PC-9 (cell line): Measurements from ENCODE around the gene RBMXL2. TPM values are rescaled to one million over a fixed set of nuclear protein-coding genes. Genes with fewer than 3 reads are reported as not detected.

Source experiments
- BruUV-seq: library from RNA; stranded (reverse); fragments of 400-500 nt; replicated peaks from 2 replicates; lab custom pipeline; 2021; lab: Mats Ljungman, UMichigan
- CTCF ChIA-PET: fragments of 300-600 bp; sonication (Branson Sonifier 250); formaldehyde crosslinking; loops from one replicate; lab custom pipeline; 2022; ENCODE audit warnings: antibody characterized with exemption; lab: Charles Lee
- POLR2A ChIA-PET: fragments of 300-600 bp; sonication (Branson Sonifier 250); formaldehyde crosslinking; loops from one replicate; lab custom pipeline; 2022; ENCODE audit warnings: antibody characterized with exemption; ENCODE audit not compliant: unreplicated experiment; lab: Charles Lee
- DNase-seq, 2 experiments: peaks; one replicate each; pipeline versions ENCODE4 v3.0.0 to v3.0.0-alpha.2; 2015 to 2022; ENCODE audit warnings: mixed read lengths in 1 of 2
- H2AFZ ChIP-seq: fragments of 200-600 bp; sonication (generic); 2 replicates; pipeline ENCODE4 v1.8.1; 2017; ENCODE audit warnings: antibody characterized with exemption
- H3F3A ChIP-seq: fragments of 200-600 bp; sonication (generic); 2 replicates; pipeline ENCODE4 v1.8.1; 2017; ENCODE audit warnings: antibody characterized with exemption, mild to moderate bottlenecking, low read depth; ENCODE audit not compliant: insufficient read depth
- H3K27ac ChIP-seq: fragments of 200-600 bp; sonication (generic); 2 replicates; pipeline ENCODE4 v1.6.1; 2016; ENCODE audit warnings: mixed run types
- H3K27me3 ChIP-seq: fragments of 200-600 bp; sonication (generic); 2 replicates; pipeline ENCODE4 v1.6.1; 2016; ENCODE audit warnings: low read depth, mixed run types; ENCODE audit not compliant: insufficient read depth
- H3K36me3 ChIP-seq: fragments of 200-600 bp; sonication (generic); 2 replicates; pipeline ENCODE4 v1.6.1; 2016; ENCODE audit warnings: low read depth, mixed run types
- H3K4me1 ChIP-seq: fragments of 200-600 bp; sonication (generic); replicated peaks from 2 replicates; pipeline ENCODE4 v1.6.1; 2016; ENCODE audit warnings: mixed run types; ENCODE audit not compliant: insufficient read depth
- H3K4me2 ChIP-seq: fragments of 200-600 bp; sonication (generic); 2 replicates; pipeline ENCODE4 v1.6.1; 2017; ENCODE audit warnings: mixed run types
- H3K4me3 ChIP-seq: fragments of 200-600 bp; sonication (generic); 2 replicates; pipeline ENCODE4 v1.6.1; 2016; ENCODE audit warnings: mixed run types
- H3K79me2 ChIP-seq: fragments of 200-600 bp; sonication (generic); 2 replicates; pipeline ENCODE4 v1.6.1; 2017; ENCODE audit warnings: low read depth, mixed run types
- H3K9me2 ChIP-seq: fragments of 200-600 bp; sonication (generic); 2 replicates; pipeline ENCODE4 v1.8.1; 2017; ENCODE audit warnings: mild to moderate bottlenecking; ENCODE audit not compliant: insufficient read depth
- H3K9me3 ChIP-seq: fragments of 200-600 bp; sonication (generic); 2 replicates; pipeline ENCODE4 v1.8.1; 2016; ENCODE audit warnings: low read depth; ENCODE audit not compliant: insufficient read depth
- H4K20me1 ChIP-seq: fragments of 200-600 bp; sonication (generic); 2 replicates; pipeline ENCODE4 v1.8.1; 2017; ENCODE audit not compliant: insufficient read depth
- EZH2 ChIP-seq: fragments of 200-600 bp; sonication (generic); IDR thresholded peaks from 2 replicates; pipeline ENCODE4 v1.8.0; 2017; ENCODE audit warnings: antibody characterized with exemption, low read depth
- intact Hi-C: fragments of 100-400 bp; cut with micrococcal nuclease; formaldehyde crosslinking; loops from one replicate; pipeline ENCODE4 v1.10.0; 2022; ENCODE audit not compliant: unreplicated experiment
- total RNA-seq: library from RNA; stranded (reverse); gene quantifications from 2 replicates; pipeline ENCODE4 v1.2.3, GENCODE V29; 2021
- TF ChIP-seq, protein P1 (sequence below): fragments of 200-600 bp; sonication (generic); conservative IDR thresholded peaks from 2 replicates; pipeline ENCODE4 v1.6.1; 2017; ENCODE audit warnings: mixed run types, antibody characterized with exemption, mild to moderate bottlenecking, moderate library complexity

The RBMXL2 gene
- total RNA-seq, 1 experiment from 2014 or later, result not detected

DNA sequence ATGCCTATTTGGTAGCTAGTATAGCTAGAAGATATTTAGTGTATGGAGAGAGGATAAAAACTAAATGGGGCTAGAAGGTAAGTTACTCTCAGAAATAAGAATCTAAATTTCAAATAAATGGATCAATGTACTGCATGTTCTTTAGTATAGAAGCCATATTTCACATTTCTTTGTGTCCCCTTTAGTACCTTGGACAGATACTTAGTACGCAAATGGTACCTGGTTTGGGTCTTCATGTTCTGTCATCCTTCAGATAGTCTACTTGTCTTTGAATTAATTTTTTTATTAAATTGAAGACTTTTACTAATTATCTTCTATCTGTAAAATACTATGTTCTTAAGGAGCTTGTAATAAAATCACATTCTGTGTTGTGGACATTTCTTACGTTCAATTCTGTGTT lies 26.3 kb upstream of the RBMXL2 start:
- H3K79me2 ChIP-seq, result no peaks in the 10 kb centered on the region
- POLR2A ChIA-PET, result no interaction called here
- H2AFZ ChIP-seq, result no peak overlapping the region
- CTCF ChIA-PET, result no interaction called here
- intact Hi-C loops, result no loop called here
- BruUV-seq, result no TSS peak
- no peaks in the 10 kb centered on the region for H3K36me3 ChIP-seq
- no peaks in the 10 kb centered on the region for H3K4me1 ChIP-seq
- H3K4me3 ChIP-seq, result no peak overlapping the region
- DNase-seq, result no peak
- no peak overlapping the region for H3K4me2 ChIP-seq
- no peaks in the 10 kb centered on the region for H3K9me3 ChIP-seq
- no peak overlapping the region for H3K27ac ChIP-seq
- no peaks in the 10 kb centered on the region for H3K27me3 ChIP-seq
- H4K20me1 ChIP-seq, result no peaks in the 10 kb centered on the region
- H3F3A ChIP-seq, result no peaks in the 10 kb centered on the region
- no peaks in the 10 kb centered on the region for H3K9me2 ChIP-seq
- TF ChIP-seq, protein P1, sequence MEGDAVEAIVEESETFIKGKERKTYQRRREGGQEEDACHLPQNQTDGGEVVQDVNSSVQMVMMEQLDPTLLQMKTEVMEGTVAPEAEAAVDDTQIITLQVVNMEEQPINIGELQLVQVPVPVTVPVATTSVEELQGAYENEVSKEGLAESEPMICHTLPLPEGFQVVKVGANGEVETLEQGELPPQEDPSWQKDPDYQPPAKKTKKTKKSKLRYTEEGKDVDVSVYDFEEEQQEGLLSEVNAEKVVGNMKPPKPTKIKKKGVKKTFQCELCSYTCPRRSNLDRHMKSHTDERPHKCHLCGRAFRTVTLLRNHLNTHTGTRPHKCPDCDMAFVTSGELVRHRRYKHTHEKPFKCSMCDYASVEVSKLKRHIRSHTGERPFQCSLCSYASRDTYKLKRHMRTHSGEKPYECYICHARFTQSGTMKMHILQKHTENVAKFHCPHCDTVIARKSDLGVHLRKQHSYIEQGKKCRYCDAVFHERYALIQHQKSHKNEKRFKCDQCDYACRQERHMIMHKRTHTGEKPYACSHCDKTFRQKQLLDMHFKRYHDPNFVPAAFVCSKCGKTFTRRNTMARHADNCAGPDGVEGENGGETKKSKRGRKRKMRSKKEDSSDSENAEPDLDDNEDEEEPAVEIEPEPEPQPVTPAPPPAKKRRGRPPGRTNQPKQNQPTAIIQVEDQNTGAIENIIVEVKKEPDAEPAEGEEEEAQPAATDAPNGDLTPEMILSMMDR, result no peak
- TF ChIP-seq EZH2, result no peak

DNA sequence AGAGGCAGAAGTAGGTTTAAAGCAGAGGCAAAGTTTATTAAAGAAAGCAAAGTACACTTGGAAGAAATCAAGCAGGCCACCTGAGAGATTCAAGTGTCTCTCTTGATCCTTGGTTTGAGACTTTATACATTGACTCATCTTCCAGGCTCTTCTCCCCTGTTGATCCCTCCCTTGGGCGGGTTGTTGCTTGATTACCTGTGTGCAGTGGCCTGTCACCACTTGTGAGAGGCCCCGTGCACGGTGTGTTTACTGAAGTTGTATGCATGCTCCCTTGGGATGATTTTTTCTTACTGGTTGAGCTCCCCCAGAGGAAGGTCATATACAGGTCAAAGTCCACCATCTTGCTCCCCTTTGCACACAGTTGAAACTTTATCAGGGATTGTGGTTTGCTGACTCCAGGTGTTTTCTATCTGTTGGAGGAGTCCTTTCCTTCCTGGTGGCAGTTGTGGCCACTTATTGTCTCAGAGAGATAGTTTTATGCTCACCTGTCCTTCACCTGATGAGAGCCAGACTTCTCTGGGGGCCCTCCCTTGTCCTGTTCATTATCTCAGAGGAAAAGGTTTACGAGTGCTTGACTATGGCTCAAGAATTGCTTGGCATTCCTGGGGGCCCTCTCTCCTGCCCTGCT lies 16.3 kb upstream of the RBMXL2 start:
- ChIA-PET POLR2A (no interaction called here), CTCF (no interaction called here)
- DNase-seq, result no peak
- Histone ChIP-seq H2AFZ (no peak overlapping the region), H3K4me2 (no peak overlapping the region), H3K4me3 (no peak overlapping the region), H3K9me2 (no peaks in the 10 kb centered on the region), H3K36me3 (no peaks in the 10 kb centered on the region), H3K27me3 (no peaks in the 10 kb centered on the region), H3K9me3 (no peaks in the 10 kb centered on the region), H4K20me1 (no peaks in the 10 kb centered on the region), H3K79me2 (no peaks in the 10 kb centered on the region), H3F3A (no peaks in the 10 kb centered on the region), H3K4me1 (no peaks in the 10 kb centered on the region), H3K27ac (no peak overlapping the region)
- no peak for TF ChIP-seq EZH2
- intact Hi-C loops, result no loop called here
- no TSS peak for BruUV-seq

DNA sequence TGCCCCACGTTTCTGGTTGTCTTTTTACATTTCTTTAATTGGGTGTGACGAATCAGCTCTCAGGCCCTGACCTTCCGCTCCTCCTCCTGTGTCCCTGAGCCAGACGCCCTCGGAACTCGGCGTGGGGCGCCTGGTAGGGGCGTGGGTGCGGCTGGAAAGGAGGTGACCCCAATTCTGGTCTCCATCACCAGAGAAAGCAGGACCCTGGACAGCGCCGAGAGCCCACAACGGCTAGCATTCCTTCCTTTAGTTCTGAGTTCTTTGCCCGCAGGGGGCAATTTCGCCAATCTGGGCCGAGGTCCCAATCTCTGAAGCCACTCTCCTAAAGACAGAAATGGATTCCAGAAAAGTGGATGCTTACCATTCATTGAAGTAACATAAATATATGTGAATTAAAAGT lies 11.7 kb upstream of the RBMXL2 start:
- H3K27me3 ChIP-seq, result no peaks in the 10 kb centered on the region
- no peaks in the 10 kb centered on the region for H3K36me3 ChIP-seq
- no peak overlapping the region for H3K4me3 ChIP-seq
- H3K9me3 ChIP-seq, result no peaks in the 10 kb centered on the region
- ChIA-PET POLR2A (interaction anchor here (0.6 kb wide), 1 partner anchor 976 kb away, joined by 3 read pairs; no protein-coding TSS in a partner anchor), CTCF (no interaction called here)
- H3F3A ChIP-seq, result no peaks in the 10 kb centered on the region
- no peak overlapping the region for H3K27ac ChIP-seq
- no peak overlapping the region for H2AFZ ChIP-seq
- no peak for TF ChIP-seq EZH2
- TF ChIP-seq, protein P1, result no peak
- intact Hi-C loops, result no loop called here
- BruUV-seq, result no TSS peak
- H4K20me1 ChIP-seq, result no peaks in the 10 kb centered on the region
- H3K9me2 ChIP-seq, result no peaks in the 10 kb centered on the region
- no peaks in the 10 kb centered on the region for H3K4me1 ChIP-seq
- H3K79me2 ChIP-seq, result no peaks in the 10 kb centered on the region
- DNase-seq, result no peak
- no peak overlapping the region for H3K4me2 ChIP-seq
